Measurements from ENCODE around the gene MACROD1. TPM values are rescaled to one million over a fixed set of nuclear protein-coding genes. Genes with fewer than 3 reads are reported as not detected.

Gene MACROD1
- total RNA-seq, 1 donor from 2014 or later = 3.4 TPM

GRCh38 chr11:64183890-64184289 lies 18.0 kb upstream of the MACROD1 start:
- Histone ChIP-seq H3K27me3 (ENCODE audit: insufficient read depth, low read length) (no peaks in the 10 kb centered on the region), H3K4me3 (ENCODE audit: insufficient read depth, low read depth, low read length) (no peak overlapping the region), H3K9ac (ENCODE audit: low read length) (no peak overlapping the region), H4K20me1 (ENCODE audit: insufficient read depth, low read length) (no peaks in the 10 kb centered on the region), H3K79me2 (ENCODE audit: insufficient read depth, low read length) (peaks cover 27% of the 10 kb centered on the region), H3K27ac (ENCODE audit: low read depth, low read length) (no peak overlapping the region), H3K4me1 (ENCODE audit: insufficient read depth, low read length) (peaks cover 22% of the 10 kb centered on the region), H2AFZ (ENCODE audit: low read depth, low read length) (no peak overlapping the region), H3K4me2 (ENCODE audit: low read length) (peak overlapping the region; percentile 93), H3K9me3 (ENCODE audit: insufficient read depth, low read depth, low read length) (no peaks in the 10 kb centered on the region), H3K36me3 (ENCODE audit: insufficient read depth, low read length) (no peaks in the 10 kb centered on the region)
- TF ChIP-seq EZH2 (IDR thresholded peaks at IDR 0.05; ENCODE audit: insufficient read depth, low read length) (no peak), CTCF (IDR thresholded peaks at IDR 0.05; ENCODE audit: insufficient read depth, low read depth, low read length) (no peak)
- Mint-ChIP-seq H3K9me3 (ENCODE audit: unreplicated experiment) (peaks cover 2% of the 10 kb centered on the region), H3K4me1 (ENCODE audit: low read depth, unreplicated experiment) (peaks cover 17% of the 10 kb centered on the region), H3K36me3 (ENCODE audit: low read depth, unreplicated experiment) (peaks cover 5% of the 10 kb centered on the region), H3K4me3 (ENCODE audit: unreplicated experiment) (peak overlapping the region; percentile 96), H3K27me3 (ENCODE audit: low read depth, unreplicated experiment) (no peaks in the 10 kb centered on the region), H3K27ac (ENCODE audit: unreplicated experiment) (no peak overlapping the region)
- FAIRE-seq = no peak
- DNase-seq (ENCODE audit: low read depth) = no peak

- Mint-ChIP-seq H3K27me3 (ENCODE audit: low read depth, unreplicated experiment) (no peaks in the 10 kb centered on the region), H3K27ac (ENCODE audit: unreplicated experiment) (peak overlapping the region; percentile 77), H3K4me1 (ENCODE audit: low read depth, unreplicated experiment) (peaks cover 14% of the 10 kb centered on the region), H3K36me3 (ENCODE audit: low read depth, unreplicated experiment) (peaks cover 8% of the 10 kb centered on the region), H3K4me3 (ENCODE audit: unreplicated experiment) (peak overlapping the region; percentile 62), H3K9me3 (ENCODE audit: unreplicated experiment) (peaks cover 2% of the 10 kb centered on the region)
- peak overlapping the region; percentile 49 for H2AFZ ChIP-seq (ENCODE audit: low read depth, low read length)
- DNase-seq (ENCODE audit: low read depth) (peak; percentile 87), FAIRE-seq (peak; percentile 23)
- no peaks in the 10 kb centered on the region for H3K27me3 ChIP-seq (ENCODE audit: insufficient read depth, low read length)
- no peaks in the 10 kb centered on the region for H4K20me1 ChIP-seq (ENCODE audit: insufficient read depth, low read length)
- no peaks in the 10 kb centered on the region for H3K9me3 ChIP-seq (ENCODE audit: insufficient read depth, low read depth, low read length)
- peaks cover 22% of the 10 kb centered on the region for H3K4me1 ChIP-seq (ENCODE audit: insufficient read depth, low read length)
- peak overlapping the region; percentile 57 for H3K9ac ChIP-seq (ENCODE audit: low read length)
- no peaks in the 10 kb centered on the region for H3K36me3 ChIP-seq (ENCODE audit: insufficient read depth, low read length)
- peak overlapping the region; percentile 77 for H3K4me2 ChIP-seq (ENCODE audit: low read length)
- no peak for TF ChIP-seq EZH2 (IDR thresholded peaks at IDR 0.05; ENCODE audit: insufficient read depth, low read length)
- TF ChIP-seq CTCF (IDR thresholded peaks at IDR 0.05; ENCODE audit: insufficient read depth, low read depth, low read length) = no peak
- H3K4me3 ChIP-seq (ENCODE audit: insufficient read depth, low read depth, low read length) = peak overlapping the region; percentile 36
- peak overlapping the region; percentile 63 for H3K27ac ChIP-seq (ENCODE audit: low read depth, low read length)
- H3K79me2 ChIP-seq (ENCODE audit: insufficient read depth, low read length) = peaks cover 27% of the 10 kb centered on the region
These were observed 15.8 kb upstream of the MACROD1 start for GRCh38 chr11:64181506-64182411.

GRCh38 chr11:64180891-64181290 lies 15.0 kb upstream of the MACROD1 start:
- no peak overlapping the region for H3K4me3 ChIP-seq (ENCODE audit: insufficient read depth, low read depth, low read length)
- H3K9me3 ChIP-seq (ENCODE audit: insufficient read depth, low read depth, low read length) = no peaks in the 10 kb centered on the region
- no peak overlapping the region for H2AFZ ChIP-seq (ENCODE audit: low read depth, low read length)
- no peak for DNase-seq (ENCODE audit: low read depth)
- FAIRE-seq = no peak
- peak overlapping the region; percentile 77 for H3K4me2 ChIP-seq (ENCODE audit: low read length)
- H3K27me3 ChIP-seq (ENCODE audit: insufficient read depth, low read length) = no peaks in the 10 kb centered on the region
- no peaks in the 10 kb centered on the region for H3K27me3 Mint-ChIP-seq (ENCODE audit: low read depth, unreplicated experiment)
- H3K27ac ChIP-seq (ENCODE audit: low read depth, low read length) = no peak overlapping the region
- peaks cover 22% of the 10 kb centered on the region for H3K4me1 ChIP-seq (ENCODE audit: insufficient read depth, low read length)
- peaks cover 8% of the 10 kb centered on the region for H3K36me3 Mint-ChIP-seq (ENCODE audit: low read depth, unreplicated experiment)
- TF ChIP-seq EZH2 (IDR thresholded peaks at IDR 0.05; ENCODE audit: insufficient read depth, low read length) = no peak
- no peak for TF ChIP-seq CTCF (IDR thresholded peaks at IDR 0.05; ENCODE audit: insufficient read depth, low read depth, low read length)
- no peaks in the 10 kb centered on the region for H4K20me1 ChIP-seq (ENCODE audit: insufficient read depth, low read length)
- no peak overlapping the region for H3K4me3 Mint-ChIP-seq (ENCODE audit: unreplicated experiment)
- H3K9me3 Mint-ChIP-seq (ENCODE audit: unreplicated experiment) = peaks cover 2% of the 10 kb centered on the region
- peaks cover 27% of the 10 kb centered on the region for H3K79me2 ChIP-seq (ENCODE audit: insufficient read depth, low read length)
- peak overlapping the region; percentile 12 for H3K27ac Mint-ChIP-seq (ENCODE audit: unreplicated experiment)
- H3K9ac ChIP-seq (ENCODE audit: low read length) = peak overlapping the region; percentile 49
- peaks cover 14% of the 10 kb centered on the region for H3K4me1 Mint-ChIP-seq (ENCODE audit: low read depth, unreplicated experiment)
- H3K36me3 ChIP-seq (ENCODE audit: insufficient read depth, low read length) = no peaks in the 10 kb centered on the region

Measured in astrocyte (in vitro differentiated cells and primary cell).